Measurements from ENCODE around the gene BRD9.
"Not testable (repeated sequence)": the region's sequence is repeated elsewhere in the genome, so short reads cannot be mapped to it uniquely, and the experiment has no call there.

Gene BRD9

DNA sequence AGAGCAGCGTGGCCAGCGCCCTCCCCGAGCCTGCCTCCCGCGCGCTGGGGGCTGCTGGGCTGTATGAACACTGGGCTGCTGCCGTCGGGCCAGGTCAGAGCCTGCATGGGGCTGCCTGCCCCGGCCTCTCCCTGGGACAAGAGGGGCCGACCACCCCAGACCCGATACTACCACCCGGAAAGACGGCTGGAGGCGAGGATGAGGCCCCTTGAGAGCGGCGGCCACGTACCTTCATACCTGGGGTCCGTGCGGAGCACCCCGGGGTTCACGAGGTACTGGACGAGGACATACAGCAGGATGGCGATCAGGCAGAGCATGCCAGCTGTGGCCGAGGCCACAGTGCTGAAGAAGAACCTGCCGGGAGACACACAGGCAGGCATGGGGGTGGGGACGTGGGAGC lies 49.2 kb downstream of the BRD9 start:
- not testable (repeated sequence) for DNase-seq

DNA sequence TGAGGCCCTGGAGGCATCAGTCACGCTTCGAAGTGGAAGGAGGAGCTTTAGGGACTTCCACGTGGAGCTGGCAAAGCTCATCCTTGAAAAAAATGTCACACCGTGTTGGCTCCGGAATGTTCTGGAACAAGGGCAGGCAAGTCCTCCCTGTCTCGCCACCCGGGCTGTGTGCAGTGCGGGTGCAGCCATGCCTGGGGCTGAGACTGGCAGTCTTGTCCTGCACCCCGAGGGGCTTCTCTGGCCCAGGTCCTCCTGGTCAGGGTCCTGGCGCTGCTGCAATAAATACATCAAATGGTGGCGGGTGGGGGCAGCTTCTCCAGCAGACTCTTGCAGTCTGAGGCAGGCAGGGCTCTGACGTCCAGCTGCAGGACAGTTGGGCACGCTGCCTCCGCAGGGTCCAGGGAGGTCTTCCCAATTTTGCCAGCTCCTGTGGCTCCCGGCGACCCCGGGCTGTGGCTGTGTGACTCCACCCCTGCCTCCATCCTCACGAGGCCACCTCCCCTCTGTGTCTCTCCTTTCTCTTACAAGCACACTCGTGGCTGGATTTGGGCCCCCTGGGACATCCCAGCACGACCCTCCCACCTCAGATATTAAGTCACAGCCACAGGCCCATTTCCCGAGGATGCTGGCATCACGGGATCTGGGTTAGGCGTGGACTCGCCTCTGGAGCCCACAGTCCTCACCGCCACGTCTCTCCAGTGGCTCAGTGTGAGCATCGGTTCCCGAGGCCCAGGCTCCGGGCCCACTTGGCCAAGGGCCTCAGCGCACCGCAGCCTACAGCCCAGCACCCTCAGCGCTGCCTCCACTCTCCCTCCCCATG lies 50.0 kb downstream of the BRD9 start:
- not testable (repeated sequence) for DNase-seq

DNA sequence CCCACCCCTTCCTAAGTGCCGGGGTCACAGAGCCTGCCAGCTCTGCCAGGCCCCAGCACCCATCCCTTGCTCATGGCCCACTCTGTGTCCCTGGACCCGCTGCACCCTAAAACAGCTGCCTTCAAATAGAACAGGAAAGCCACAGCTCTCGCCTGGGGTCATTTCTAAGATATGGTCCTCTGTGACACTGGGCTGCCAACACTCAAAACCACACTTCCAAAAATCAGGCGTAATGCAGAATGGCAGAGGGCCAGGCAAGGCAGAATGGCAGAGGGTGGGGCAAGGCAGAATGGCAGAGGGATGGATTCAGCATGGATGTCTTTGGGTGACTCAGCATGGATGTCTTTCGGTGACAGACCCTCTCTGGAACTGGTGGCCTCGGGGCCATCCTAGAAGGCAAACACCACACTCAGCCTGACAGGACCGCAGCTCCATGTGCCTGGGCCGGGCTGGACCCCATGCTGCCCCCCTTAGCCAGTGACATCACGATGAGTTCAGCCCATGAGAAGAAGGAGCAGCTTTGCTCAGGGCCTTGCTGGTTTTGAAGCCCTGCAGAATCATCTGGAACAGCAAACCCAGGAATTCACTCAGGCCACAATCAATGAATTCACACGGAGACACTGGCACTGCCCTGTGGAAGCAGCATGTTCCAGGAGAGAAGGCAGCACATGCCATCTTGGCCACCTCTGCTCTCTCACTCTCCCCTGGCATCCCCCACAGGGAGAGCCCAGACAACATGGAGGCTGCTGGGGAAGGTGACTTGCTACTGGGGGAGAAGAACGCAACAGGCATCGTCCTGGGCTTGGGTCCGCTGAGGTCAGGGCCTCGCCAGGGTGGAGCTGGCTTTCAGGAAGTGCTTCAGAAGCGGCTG lies 50.8 kb downstream of the BRD9 start:
- DNase-seq, result not testable (repeated sequence)

DNA sequence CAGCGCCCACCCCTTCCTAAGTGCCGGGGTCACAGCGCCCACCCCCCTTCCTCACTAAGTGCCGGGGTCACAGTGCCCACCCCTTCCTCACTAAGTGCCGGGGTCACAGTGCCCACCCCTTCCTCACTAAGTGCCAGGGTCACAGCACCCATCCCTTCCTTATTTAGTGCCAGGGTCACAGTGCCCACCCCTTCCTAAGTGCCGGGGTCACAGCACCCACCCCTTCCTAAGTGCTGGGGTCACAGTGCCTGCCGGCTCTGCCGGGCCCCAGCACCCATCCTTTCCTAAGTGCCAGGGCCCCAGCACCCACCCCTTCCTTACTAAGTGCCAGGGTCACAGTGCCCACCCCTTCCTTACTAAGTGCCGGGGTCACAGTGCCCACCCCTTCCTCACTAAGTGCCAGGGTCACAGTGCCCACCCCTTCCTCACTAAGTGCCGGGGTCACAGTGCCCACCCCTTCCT lies 51.6 kb downstream of the BRD9 start:
- not testable (repeated sequence) for DNase-seq

DNA sequence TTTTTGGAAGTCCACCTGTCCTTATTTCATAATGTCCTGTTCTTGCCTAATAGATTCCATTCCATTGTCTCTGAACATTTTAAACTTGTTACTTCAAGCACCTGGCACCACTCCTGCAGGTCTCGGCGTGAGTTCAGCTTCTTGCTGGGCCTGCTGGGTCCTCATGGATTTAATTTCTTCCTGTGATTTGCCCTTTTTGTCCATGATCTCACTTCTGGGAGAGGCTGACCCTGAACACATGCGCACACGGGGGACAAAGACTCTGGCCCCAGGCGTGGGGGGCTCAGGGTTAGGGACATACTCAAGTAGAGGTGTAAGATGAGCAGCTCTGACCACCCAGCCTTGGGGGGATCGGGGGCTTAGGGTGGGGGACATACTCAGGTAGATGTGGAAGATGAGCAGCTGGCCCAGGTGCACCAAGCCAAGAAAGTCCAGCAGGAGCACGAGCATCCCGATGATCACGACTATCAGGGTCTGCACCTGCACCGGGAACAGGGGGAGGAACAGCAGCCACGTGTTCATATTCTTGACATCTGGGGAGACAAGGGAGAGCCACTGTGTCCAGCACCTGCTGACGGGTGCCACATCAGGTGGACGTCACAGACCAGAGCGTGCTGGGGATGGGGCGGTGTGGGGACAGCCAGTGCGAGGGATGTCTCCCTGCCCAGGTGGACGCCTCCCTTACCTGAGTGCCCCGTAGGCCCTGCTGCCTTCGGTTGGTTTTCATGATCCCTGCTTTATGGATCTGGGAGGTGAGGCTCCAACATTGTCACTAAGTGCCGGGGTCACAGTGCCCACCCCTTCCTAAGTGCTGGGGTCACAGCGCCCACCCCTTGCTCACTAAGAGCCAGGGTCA lies 52.3 kb downstream of the BRD9 start:
- DNase-seq, result not testable (repeated sequence)

DNA sequence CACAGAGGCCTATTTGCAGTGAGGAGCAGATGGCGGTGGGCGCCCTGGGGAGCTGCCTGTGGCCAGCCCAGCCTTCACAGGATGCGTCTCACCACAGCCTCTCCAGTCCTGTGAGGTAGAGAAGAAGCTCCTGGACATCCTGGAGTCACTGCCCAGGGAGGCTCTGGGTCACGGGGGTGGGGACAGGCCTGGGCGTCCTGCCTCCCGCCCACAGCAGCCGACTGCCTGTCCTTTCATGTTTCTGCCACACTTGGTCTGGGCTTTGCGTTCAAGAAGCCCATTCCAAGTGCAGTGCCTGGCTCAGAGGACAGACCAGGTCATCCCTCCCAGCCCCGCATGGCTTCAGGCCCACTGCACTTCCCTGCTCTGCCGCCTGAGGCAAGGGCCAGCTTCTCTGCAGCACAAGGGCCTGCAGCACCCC lies 54.2 kb downstream of the BRD9 start:
- not testable (repeated sequence) for DNase-seq

DNA sequence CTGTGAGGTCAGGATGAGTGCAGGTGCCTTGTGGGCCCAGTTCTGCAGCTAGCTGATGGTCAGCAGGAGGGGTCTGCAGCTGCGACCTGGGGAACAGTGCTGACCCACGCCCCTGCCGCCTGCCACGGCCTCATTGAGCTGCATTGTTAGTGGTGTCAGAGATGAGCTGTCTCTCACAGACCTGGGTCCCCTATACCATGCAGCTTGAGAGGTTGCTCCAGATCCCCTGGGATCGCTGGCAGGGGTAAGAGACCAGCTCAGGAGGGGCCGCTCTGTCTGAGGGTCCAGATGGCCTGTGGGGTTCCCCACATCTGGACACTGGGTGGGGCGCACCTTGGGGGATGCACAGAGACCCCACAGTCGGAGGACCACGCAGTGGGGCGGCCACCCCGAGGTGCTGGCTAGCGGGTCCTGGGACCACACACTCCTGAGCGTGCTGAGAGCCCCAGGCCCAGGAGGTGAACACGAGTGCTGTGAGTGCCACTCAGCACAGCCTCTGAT lies 54.9 kb downstream of the BRD9 start:
- DNase-seq, result not testable (repeated sequence)

DNA sequence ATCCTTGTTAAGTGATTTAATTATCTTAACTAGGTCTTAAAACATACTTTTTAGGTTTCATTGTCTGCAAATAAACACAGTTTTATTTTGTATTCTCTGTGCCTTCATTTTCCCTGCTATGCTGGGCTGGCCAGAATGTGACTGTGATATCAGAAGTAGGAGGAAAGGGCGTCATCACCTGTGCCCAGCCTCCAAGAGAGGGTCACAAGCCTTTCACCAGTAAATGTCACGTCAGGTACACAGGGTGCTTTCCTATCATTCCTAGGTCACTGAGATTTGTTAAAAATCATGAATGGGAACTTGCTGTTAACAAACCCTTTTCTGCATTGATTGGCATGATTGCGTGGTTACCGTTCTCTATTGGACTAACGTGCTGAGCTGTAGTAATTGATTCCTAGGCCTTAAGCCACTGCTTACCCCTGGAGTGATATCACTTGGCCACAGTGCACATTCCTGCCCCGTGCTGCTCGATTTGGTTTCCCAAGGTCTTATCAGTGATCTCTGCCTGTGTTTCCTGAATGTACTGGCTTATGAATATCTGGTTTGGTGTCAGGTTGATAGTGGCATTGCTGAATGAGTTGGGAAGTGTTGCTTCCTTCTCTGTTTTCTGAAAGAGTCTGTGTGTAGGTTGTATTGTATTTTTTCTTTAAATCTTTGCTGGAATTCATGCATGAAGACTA lies 56.5 kb downstream of the BRD9 start:
- not testable (repeated sequence) for DNase-seq

DNA sequence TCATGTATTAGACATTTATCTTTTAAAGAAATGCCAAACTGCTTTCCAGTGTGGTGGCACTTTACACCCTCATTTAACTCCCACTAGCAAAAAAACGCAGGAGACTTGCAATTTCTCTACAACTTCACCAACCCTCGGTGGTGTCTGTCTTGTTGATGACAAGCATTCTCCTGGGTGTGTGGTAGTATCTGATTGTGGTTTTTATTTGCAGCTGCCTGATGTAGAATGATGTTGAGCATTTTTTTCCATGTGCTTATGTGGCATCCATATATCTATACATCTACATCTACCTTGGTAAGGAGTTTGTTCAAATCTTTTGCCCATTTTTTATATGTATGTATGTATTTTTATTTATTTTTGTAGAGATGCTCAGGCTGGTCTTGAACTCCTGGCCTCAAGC lies 58.6 kb downstream of the BRD9 start:
- DNase-seq, result not testable (repeated sequence)

DNA sequence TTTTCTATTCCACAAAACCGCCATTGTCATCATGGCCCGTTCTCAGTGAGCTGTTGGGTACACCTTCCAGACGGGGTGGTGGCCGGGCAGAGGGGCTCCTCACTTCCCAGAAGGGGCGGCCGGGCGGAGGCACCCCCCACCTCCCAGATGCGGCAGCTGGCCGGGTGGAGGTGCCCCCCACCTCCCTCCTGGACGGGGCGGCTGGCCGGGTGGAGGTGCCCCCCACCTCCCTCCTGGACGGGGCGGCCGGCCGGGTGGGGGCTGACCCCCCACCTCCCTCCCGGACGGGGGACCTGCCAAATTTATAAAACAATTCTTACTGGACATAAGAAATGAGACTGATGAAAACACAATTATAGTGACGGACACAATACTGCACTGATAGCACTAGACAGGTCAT lies 64.4 kb downstream of the BRD9 start:
- DNase-seq, result not testable (repeated sequence)

DNA sequence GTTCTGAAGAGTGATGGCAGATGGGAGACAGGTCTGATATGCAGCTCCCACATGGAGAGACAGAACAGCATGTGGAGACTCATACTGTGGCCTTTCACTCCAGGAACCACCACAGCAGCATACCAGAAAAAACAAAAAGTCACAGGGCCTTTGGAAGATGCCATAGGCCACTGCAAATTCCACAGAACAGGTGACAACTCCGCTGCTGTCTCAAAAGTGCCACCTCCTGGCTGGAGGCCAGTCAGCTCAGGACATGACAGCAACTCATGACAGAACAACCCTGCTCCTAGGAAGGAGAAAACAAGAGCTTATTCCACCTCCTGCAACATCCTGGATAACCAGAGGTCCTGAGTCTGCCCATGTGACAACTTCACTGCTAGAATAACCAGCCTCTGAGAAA lies 67.1 kb downstream of the BRD9 start:
- not testable (repeated sequence) for DNase-seq

DNA sequence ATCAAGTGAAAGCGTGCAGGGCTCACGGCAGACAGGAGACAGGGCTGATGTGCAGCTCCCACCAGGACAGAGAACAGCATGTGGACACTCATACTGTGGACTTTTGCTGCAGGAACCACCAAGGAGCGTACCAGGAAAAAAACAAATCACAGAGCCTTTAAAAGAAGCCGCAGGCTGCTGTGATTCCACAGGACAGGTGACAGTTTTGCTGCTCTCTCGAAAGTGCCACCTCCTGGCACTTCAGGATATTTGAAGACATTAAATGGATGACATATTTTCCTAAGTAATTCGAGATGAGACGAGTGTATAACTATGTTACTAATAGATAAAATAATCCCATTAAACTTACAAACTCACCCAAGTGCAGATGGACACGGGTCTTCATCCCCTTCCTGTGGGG lies 71.1 kb downstream of the BRD9 start:
- DNase-seq, result no peak

DNA sequence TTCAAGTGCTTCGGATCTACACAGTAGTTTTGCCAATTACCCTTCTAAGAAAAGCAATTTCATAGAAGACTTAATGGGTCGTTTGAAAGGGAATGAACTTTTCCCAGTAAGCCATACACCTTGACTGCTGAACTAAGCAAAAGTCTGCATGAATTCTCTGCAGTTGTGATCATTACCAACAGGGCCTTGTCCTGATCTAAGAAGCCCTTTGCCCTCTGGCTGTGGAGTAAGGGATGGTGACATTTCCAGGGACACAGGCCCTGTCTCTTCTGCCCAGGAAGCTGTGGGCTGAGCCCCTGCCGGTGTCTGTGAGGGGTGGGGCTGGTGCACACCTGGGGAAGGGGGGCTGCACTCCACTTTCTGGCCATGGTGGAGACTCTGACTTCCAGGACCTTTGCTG lies 72.4 kb downstream of the BRD9 start:
- DNase-seq, result no peak

DNA sequence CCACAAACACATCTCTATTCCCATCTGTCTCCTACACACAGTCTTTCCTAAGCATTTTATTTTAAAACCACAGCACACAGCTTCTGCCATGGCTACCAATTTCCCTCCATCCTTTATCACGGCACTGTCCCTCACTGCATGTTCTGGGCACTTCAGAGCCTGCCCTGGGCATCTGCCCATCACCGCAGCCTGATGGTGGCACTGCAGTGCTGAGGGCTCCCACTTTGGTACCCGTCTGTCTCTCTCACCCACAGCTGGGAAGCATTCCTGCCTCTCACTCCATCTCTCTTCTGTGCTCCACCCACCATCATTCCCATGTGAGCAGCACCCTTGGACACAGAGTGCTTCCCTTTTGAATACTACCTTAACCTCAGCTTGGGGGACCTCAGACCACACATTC lies 73.5 kb downstream of the BRD9 start:
- DNase-seq, result no peak

DNA sequence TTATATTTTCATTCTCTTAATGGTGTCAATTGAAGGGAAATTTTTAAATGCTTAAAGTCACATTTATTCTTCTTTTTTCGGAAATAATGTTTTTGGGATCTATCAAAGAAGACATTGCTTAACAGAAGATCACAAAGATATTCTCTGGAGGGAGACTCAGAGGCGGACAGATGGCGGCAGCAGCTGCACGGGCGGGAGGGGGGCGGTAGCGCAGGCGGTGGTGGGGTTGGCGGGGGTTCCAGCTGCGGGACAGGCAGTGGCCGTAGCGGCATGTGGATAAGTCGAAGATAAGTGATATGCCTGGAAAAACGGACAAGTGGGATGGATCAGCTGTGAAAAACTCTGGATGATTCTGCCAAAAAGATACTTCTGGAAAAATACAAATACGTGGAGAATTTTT lies 76.4 kb downstream of the BRD9 start:
- DNase-seq, result no peak

DNA sequence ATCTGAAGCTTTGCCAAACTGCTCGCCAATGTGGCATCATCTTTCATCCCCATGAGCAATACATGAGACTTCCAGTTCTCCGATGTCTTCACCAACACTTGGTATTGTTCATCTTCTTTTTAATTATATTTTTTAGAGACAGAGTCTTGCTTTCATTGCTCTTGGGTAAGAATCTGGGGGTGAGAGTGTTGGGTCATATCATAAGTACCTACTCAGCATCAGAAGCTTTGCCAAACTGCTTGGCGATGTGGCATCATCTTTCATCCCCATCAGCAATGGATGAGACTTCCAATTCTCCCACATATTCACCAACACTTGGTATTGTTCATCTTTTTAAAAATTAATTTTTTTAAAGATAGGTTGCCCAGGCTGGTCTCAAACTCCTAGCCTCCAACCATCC lies 77.2 kb downstream of the BRD9 start:
- no peak for DNase-seq

Data from activated CD4-positive, alpha-beta T cell treated with anti-CD3 and anti-CD28 coated beads, Interleukin-2, amount 50 U/mL, for 1 hour (primary cell).